ENCODE results near the gene C1orf210.
A peak's percentile ranks its signal among the peaks of the same experiment; 100 is the strongest.

The C1orf210 gene

DNA sequence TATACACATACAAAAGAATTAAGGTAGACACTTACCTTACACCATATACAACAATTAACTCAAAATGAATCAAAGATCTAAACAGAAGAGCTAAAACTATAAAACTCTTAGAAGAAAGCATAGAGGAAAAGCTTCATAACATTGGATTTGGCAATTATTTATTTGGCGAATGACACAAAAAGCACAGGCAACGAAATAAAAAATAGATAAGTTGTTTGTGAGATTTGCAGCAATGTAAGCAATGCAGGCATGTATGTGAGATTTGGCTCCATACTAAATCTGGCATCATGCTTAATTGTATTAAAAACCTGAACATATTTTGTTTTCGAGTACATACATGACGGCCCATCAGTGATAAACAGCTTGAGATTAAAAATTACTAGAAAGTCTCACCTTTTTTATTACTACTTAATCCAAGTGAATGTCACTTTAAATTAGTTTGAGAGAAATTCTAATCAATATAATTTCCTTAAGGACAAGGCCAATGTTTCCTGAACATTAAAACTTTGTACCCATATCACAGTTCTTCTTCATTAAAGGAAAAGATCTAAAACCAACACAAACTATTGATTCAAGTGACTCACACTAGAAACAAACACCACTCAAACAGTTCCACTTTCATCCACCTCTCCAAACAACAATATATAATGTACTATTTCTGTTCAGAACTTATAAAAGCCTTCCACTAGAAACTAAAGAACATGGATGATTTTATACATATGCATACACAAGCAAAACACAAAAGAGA, 38.7 kb downstream of the C1orf210 start:
- no peak for DNase-seq

DNA sequence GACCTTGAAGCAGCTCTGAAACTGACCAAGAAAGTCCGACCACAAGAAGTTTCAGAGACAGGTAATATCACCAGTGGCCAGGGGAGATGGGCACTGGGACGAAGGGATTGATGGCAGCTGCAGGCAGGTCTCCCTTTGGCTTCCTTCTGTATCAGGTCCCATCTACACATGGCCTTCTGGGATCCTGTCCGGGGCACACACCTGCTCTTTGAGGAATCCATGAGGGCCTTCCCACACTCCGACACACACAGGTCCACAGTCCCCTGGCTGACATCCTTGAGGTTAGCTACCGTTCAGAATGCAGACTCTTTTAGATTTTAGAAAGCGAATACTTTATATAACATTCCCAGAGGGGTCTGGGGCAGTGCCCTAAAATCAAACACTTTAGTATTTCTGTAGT, 42.1 kb downstream of the C1orf210 start:
- no peak for DNase-seq

DNA sequence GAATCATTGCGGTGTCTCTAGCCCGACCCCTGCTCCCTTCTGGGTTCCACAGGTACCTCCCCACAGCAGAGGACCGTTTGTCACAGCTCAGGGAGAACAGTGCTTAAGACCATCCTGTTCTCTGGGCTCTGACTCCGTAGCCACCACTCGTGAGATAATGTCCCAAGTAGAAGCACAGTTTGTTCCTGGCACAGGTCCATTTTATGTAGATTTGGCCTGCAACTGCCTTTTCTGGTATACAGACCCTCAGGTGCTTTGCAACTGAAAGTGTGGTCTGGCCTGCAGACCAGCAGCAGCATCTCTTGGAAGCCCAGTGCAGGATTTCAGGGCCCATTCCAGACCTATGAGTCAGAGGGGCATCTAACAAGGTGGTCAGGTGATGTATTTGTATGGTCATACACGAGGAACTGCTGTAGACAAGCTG, 44.0 kb downstream of the C1orf210 start:
- no peak for DNase-seq

DNA sequence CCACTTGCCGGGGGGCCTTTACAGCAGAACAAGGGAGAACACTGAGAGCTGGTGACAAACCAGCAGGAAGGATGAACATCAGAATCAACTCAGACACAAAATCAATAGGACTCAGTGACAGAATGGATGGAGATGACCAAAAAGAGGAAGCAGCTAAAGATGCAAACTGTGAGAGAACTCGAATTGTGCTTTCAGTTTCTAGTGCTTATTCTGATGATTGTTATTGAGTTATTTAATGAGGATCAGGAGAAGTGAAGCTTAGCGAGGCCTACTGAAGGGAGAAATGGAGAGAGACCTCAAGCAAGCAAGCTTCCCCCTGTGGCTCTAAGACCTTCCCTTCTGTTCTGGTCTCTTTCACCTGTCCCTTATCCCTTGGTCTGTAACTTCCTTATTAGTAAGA, 45.9 kb downstream of the C1orf210 start:
- DNase-seq = no peak

DNA sequence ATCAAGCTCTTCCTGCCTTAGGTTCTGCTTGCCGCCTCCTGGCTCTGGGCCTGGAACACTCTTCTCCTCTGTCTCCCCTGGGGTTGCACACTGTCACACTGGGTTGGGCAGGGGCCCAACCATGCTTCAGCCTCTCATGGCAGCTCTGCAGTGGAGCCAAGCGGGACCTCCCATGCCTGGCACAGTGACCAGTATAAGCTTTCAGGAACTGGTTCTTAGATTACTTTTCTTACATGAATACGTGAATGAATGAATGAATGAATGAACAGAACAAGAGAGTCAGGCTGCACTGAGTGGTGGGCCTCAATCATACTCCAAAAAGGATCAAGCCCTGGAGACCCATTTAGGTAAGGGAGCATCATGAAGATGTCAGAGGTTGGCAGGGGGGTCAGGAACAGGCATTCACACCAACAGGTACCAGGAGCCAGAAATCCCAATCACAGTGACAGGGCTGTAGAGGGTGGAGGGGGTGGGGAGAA, 46.4 kb downstream of the C1orf210 start:
- no peak for DNase-seq

DNA sequence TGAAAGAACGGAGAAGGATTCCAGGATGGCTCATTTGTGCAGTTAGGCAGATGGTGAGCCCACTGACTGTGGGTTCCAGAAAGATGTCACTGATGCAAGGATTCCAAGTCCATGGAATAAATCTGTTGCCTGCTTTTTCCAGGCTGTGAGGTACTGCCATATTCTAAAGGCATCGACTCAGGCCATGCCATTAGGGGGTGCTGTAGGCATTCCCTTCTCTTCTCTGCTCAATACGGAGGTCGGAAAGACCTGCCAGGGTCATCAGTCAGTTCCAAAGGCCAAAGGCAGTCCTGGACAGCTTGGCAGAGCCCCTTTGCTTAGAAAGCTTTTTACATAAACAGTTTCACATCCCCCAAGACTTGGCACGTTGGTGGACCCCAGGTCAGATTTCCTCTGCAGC, 47.3 kb downstream of the C1orf210 start:
- peak; percentile 6 for DNase-seq

DNA sequence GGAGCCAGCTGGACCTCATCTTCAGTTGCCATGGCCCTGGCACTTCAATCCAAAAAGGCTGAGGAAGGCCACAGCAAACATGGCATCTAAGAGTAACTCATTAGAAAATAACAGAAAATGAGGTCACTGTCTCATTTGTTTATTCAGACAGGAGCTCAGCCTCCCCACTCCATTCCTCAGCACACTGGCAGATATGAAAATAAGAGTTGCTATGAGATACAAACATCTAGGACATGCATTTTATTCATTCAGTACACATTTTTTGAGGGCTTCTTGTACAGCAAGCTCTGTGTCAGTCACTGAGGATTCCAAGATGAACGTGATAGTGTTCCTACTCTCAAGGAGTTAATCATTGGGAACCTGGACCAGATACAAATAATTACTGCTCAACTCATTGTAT, 48.3 kb downstream of the C1orf210 start:
- no peak for DNase-seq

DNA sequence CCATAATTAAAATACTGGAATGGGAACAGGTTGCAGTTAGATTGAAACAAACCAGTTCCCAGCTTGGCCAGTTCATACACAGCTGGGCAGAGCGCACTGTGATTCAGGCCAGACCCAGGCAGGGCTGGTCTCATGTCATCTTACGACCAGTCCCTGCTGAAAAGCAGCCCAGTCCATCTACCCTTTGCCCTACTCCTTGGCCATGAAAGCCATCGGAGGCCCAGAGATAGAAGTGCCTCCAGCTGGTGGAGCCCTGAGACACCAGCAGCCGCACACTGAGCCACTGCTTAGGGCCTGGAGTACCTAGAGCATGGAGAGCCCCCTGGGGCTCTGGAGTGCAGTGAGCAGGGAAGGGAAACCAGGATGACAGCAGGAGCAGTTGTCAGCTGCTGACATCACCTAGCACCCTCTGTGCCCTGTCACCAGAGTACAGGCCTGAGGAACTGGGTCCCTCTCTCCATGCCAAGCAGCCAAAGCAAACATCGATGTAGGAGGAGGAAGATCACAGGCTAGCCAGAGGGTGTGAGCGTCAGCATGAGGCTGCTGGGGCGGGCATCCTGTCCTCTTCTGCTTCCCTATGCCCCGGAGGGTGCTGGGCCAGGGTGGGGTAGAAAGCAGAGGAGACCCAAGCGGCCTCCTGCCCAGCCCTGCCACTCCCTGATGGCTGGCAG, 49.8 kb downstream of the C1orf210 start:
- DNase-seq = no peak

DNA sequence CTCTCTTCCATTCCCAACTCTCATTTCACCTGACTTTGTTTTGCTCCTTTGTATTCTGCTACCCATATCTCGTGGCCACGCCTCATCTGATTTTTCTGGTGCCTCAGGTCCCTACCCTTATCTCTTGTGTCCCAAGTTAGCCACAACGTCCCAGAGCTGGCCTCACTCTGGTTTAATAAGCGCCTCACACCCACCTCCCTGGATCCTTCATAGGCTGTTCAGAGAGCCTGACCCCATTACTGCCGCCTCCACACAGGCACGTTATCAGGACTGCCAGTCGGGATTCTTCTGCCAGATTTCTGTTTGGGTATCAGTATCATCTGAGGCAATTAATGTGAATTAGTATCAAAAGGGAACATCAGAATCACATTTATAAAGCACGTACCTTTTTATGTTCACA, 50.3 kb downstream of the C1orf210 start:
- DNase-seq = no peak

DNA sequence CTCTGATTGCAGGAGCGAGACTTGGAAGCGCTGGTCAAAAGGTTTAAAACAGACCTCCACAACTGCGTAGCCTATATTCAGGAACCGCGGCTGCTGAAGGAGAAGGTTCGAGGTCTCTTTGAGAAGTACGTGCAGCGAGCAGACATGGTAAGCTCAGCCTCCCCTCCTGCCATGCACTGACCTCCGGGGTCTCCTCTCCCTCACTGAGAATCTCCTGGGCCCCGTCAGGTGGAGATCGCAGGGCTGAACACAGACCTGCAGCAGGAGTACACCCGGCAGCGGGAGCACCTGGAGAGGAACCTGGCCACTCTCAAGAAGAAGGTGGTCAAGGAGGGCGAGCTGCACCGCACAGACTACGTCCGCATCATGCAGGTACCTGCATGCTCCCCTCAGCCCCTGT, 51.1 kb downstream of the C1orf210 start:
- DNase-seq = no peak

DNA sequence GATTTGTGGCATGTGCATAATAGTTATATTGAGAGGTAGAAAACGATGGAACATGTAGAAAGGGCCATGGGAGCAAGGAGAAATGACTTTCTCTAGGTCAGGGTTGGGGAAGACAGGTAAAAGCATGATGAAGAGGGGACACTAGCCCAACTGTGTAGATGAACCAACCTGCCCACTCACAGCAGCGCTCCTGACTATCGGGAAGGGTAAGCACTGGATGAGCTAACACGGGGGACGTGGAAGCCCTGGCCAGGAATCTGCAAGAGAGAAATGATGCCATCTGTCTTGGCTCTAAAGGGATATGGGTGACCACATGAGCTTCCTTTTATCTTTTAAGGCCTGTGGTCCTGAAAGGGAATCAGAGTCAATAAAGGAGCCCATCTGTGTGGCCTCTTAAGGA, 51.8 kb downstream of the C1orf210 start:
- DNase-seq = no peak

DNA sequence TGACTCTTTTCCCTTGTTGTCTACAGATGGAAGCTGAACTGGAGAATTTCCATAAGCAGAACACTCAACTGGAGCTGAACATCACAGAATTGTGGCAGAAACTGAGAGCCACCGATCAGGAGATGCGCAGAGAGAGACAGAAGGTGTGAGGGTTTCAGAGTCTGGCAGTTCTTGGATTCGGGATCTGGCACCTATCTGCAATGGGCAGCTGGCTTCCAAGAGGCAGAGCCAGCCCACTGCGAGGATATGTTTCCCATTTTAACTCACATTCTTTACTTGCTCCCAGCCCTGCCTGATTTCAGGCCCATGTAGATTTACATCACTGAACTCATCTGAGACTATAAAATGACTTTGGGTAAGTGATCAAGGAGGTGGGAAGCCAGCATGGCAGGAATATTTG, 52.9 kb downstream of the C1orf210 start:
- no peak for DNase-seq

DNA sequence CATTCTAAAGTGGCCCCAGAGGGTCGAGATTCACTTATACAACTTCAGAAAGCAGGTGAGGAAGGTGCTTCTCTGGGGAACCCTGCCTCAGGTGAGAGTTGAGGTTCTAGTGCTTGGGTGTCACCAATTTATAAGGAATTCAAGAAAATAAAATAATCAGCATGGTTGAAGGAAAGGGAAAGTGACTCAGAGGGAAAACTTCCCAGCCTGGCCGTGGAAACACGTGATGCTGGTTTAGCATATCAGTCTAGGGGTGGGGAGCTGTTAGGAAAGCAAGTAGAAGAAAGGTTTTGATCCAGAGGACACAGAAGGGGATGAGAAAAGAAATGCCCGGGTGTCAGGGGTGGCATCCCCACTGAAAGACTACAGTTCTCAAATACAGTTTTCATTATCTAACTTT, 53.3 kb downstream of the C1orf210 start:
- no peak for DNase-seq
